HEK293 (cell line): ENCODE results near the gene NIN.

Experiments
- KLF10 ChIP-seq: fragments of 450-650 bp; IDR thresholded peaks from 2 replicates; pipeline ENCODE4 v1.5.1; 2018; ENCODE audit warnings: missing biosample characterization, mild to moderate bottlenecking, missing genetic modification characterization
- SP2 ChIP-seq: fragments of 450-650 bp; formaldehyde crosslinking; IDR thresholded peaks from 2 replicates; pipeline ENCODE4 v1.5.1; 2016; ENCODE audit warnings: missing biosample characterization, missing genetic modification characterization
- ZNF561 ChIP-seq: fragments of 450-650 bp; IDR thresholded peaks from 2 replicates; pipeline ENCODE4 v1.5.1; 2018; ENCODE audit warnings: missing biosample characterization, missing genetic modification characterization, borderline replicate concordance
- ZNF76 ChIP-seq: fragments of 450-650 bp; formaldehyde crosslinking; IDR thresholded peaks from 2 replicates; pipeline ENCODE4; 2016; ENCODE audit warnings: low read depth, missing biosample characterization, missing genetic modification characterization, borderline replicate concordance
- TF ChIP-seq, protein P1 (sequence below): fragments of 450-650 bp; formaldehyde crosslinking; IDR thresholded peaks from 2 replicates; pipeline ENCODE4 v1.5.1; 2016; ENCODE audit warnings: missing biosample characterization, missing genetic modification characterization

GRCh38 chr14:50677527-50678063, 153.4 kb downstream of the NIN start:
- no peak for TF ChIP-seq ZNF76 (tag by site-specific recombination)
- no peak for TF ChIP-seq ZNF561 (tag by site-specific recombination)
- TF ChIP-seq SP2 (tag by site-specific recombination) = no peak
- TF ChIP-seq, protein P1, sequence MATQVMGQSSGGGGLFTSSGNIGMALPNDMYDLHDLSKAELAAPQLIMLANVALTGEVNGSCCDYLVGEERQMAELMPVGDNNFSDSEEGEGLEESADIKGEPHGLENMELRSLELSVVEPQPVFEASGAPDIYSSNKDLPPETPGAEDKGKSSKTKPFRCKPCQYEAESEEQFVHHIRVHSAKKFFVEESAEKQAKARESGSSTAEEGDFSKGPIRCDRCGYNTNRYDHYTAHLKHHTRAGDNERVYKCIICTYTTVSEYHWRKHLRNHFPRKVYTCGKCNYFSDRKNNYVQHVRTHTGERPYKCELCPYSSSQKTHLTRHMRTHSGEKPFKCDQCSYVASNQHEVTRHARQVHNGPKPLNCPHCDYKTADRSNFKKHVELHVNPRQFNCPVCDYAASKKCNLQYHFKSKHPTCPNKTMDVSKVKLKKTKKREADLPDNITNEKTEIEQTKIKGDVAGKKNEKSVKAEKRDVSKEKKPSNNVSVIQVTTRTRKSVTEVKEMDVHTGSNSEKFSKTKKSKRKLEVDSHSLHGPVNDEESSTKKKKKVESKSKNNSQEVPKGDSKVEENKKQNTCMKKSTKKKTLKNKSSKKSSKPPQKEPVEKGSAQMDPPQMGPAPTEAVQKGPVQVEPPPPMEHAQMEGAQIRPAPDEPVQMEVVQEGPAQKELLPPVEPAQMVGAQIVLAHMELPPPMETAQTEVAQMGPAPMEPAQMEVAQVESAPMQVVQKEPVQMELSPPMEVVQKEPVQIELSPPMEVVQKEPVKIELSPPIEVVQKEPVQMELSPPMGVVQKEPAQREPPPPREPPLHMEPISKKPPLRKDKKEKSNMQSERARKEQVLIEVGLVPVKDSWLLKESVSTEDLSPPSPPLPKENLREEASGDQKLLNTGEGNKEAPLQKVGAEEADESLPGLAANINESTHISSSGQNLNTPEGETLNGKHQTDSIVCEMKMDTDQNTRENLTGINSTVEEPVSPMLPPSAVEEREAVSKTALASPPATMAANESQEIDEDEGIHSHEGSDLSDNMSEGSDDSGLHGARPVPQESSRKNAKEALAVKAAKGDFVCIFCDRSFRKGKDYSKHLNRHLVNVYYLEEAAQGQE (tag by site-specific recombination) = no peak
- TF ChIP-seq KLF10 = no peak
